Neural progenitor cell (in vitro differentiated cells): ENCODE data around the gene CDH13. TPM values are rescaled to one million over a fixed set of nuclear protein-coding genes. Genes with fewer than 3 reads are reported as not detected.

Experiments
- DNase-seq: peaks from one replicate; pipeline ENCODE4 v3.0.0-alpha.2; 2016; ENCODE audit warnings: low spot score
- H2AFZ ChIP-seq: fragments of 200-600 bp; sonication (generic); replicated peaks from 2 replicates; pipeline ENCODE4 v1.6.1; 2016; ENCODE audit warnings: antibody characterized with exemption
- H3F3A ChIP-seq: fragments of 200-600 bp; sonication (generic); 2 replicates; pipeline ENCODE4 v1.6.1; 2016; ENCODE audit warnings: antibody characterized with exemption, low read depth
- H3K27ac ChIP-seq: fragments of 200-600 bp; sonication (generic); 2 replicates; pipeline ENCODE4 v1.5.1; 2016; ENCODE audit warnings: mild to moderate bottlenecking
- H3K27me3 ChIP-seq: fragments of 200-600 bp; sonication (generic); 2 replicates; pipeline ENCODE4 v1.6.1; 2016; ENCODE audit warnings: mild to moderate bottlenecking, moderate library complexity
- H3K36me3 ChIP-seq: fragments of 200-600 bp; sonication (generic); 2 replicates; pipeline ENCODE4 v1.5.1; 2016
- H3K4me1 ChIP-seq: fragments of 200-600 bp; sonication (generic); 2 replicates; pipeline ENCODE4 v1.6.1; 2016; ENCODE audit warnings: mixed run types
- H3K4me2 ChIP-seq: fragments of 200-600 bp; sonication (generic); 2 replicates; pipeline ENCODE4 v1.6.1; 2016
- H3K4me3 ChIP-seq: fragments of 200-600 bp; sonication (generic); 2 replicates; pipeline ENCODE4 v1.5.1; 2016
- H3K79me2 ChIP-seq: fragments of 200-600 bp; sonication (generic); 2 replicates; pipeline ENCODE4 v1.6.1; 2016; ENCODE audit warnings: low read depth
- H3K9ac ChIP-seq: fragments of 200-600 bp; sonication (generic); 2 replicates; pipeline ENCODE4 v1.6.1; 2016
- H3K9me3 ChIP-seq: fragments of 200-600 bp; sonication (generic); 2 replicates; pipeline ENCODE4 v1.5.1; 2016; ENCODE audit warnings: low read depth
- H4K20me1 ChIP-seq: fragments of 200-600 bp; sonication (generic); 2 replicates; pipeline ENCODE4 v1.6.1; 2016; ENCODE audit warnings: low read depth
- H3K27ac Mint-ChIP-seq: 3 replicates; pipeline ENCODE4 v1.8.0; 2021; ENCODE audit warnings: mixed read lengths
- H3K27me3 Mint-ChIP-seq: 2 replicates; pipeline ENCODE4 v1.8.0; 2022; ENCODE audit warnings: low read depth, mild to moderate bottlenecking, inconsistent platforms, moderate library complexity, mixed read lengths; ENCODE audit not compliant: insufficient read depth
- H3K36me3 Mint-ChIP-seq: 3 replicates; pipeline ENCODE4 v1.8.0; 2021; ENCODE audit warnings: mixed read lengths
- H3K4me1 Mint-ChIP-seq: 3 replicates; pipeline ENCODE4 v1.8.0; 2021; ENCODE audit warnings: mixed read lengths
- H3K4me3 Mint-ChIP-seq: 3 replicates; pipeline ENCODE4 v1.8.0; 2021; ENCODE audit warnings: mild to moderate bottlenecking, moderate library complexity, mixed read lengths
- H3K9me3 Mint-ChIP-seq: 3 replicates; pipeline ENCODE4 v1.8.0; 2020; ENCODE audit warnings: mixed read lengths
- CTCF ChIP-seq: fragments of 200-600 bp; sonication (generic); IDR thresholded peaks from 2 replicates; pipeline ENCODE4 v1.5.1; 2017; ENCODE audit warnings: antibody characterized with exemption, mild to moderate bottlenecking
- EZH2 ChIP-seq: fragments of 200-600 bp; sonication (generic); IDR thresholded peaks from 2 replicates; pipeline ENCODE4 v1.6.1; 2017; ENCODE audit warnings: antibody characterized with exemption, mild to moderate bottlenecking, moderate library complexity
- EZH2phosphoT487 ChIP-seq: fragments of 200-600 bp; sonication (generic); IDR thresholded peaks from 2 replicates; pipeline ENCODE4 v1.6.1; 2017; ENCODE audit warnings: antibody characterized with exemption
- total RNA-seq: library from RNA; depleted of rRNA; stranded (reverse); fragments of >200 nt; gene quantifications from 2 replicates; pipeline ENCODE4 v1.2.3, GENCODE V29; 2015; ENCODE audit warnings: low replicate concordance

CDH13 gene
- total RNA-seq, 1 donor from 2014 or later: 3.0 TPM

DNA sequence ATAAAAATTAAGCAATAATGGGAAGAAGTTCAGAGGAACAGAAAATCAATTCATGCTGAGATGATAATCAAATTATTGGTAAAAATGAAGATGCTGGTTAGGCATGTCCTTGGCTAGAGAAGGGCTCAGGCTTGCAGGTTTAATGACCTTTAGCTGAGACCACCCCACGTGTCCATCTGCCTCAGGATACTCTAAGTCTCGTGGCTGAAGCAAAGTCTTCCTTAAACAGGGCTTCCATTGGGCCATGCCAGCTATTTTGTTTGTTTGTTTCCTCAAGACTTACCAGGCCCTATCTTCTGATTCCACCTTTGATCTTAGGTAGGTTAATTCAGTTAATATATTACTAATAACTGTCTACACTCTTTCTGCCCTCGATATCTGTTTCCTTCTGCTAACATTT, 366.0 kb downstream of the CDH13 start:
- Histone ChIP-seq H3K9ac (no peak overlapping the region), H3K79me2 (no peaks in the 10 kb centered on the region), H3K27ac (no peak overlapping the region), H3K4me2 (no peak overlapping the region), H3K9me3 (no peaks in the 10 kb centered on the region), H3K4me3 (no peak overlapping the region), H2AFZ (no peak overlapping the region), H3K36me3 (no peaks in the 10 kb centered on the region), H3K4me1 (no peaks in the 10 kb centered on the region), H3F3A (no peaks in the 10 kb centered on the region), H4K20me1 (no peaks in the 10 kb centered on the region), H3K27me3 (no peaks in the 10 kb centered on the region)
- Mint-ChIP-seq H3K27ac (no peak overlapping the region), H3K27me3 (peaks cover 3% of the 10 kb centered on the region), H3K4me1 (no peaks in the 10 kb centered on the region), H3K4me3 (no peak overlapping the region), H3K36me3 (no peaks in the 10 kb centered on the region), H3K9me3 (no peaks in the 10 kb centered on the region)
- TF ChIP-seq EZH2: no peak
- DNase-seq: no peak

DNA sequence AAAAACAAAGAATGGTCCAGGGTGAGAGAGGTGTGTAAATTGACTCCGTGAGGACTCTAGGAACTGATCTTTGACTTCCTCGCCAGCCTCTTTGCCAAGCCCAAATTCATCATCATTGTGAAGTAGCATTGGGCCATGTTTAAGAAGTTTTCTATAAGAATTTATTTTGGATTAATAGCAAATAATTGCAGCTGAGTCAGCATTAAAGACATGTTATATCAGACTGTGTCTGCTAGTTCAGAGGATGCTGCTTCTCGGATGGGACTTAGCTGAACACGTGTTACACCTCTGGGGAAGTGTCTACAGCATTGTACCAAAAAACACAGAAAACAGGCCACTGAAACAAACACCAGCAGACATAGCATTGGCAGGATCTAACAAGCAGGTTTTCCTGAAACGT, 366.6 kb downstream of the CDH13 start:
- no peak overlapping the region for H3K27ac ChIP-seq
- Mint-ChIP-seq H3K4me3 (no peak overlapping the region), H3K27ac (no peak overlapping the region), H3K36me3 (no peaks in the 10 kb centered on the region), H3K27me3 (peaks cover 3% of the 10 kb centered on the region), H3K9me3 (no peaks in the 10 kb centered on the region), H3K4me1 (no peaks in the 10 kb centered on the region)
- H3K9me3 ChIP-seq: no peaks in the 10 kb centered on the region
- no peaks in the 10 kb centered on the region for H4K20me1 ChIP-seq
- H3K27me3 ChIP-seq: no peaks in the 10 kb centered on the region
- H3K4me2 ChIP-seq: no peak overlapping the region
- no peaks in the 10 kb centered on the region for H3F3A ChIP-seq
- no peaks in the 10 kb centered on the region for H3K4me1 ChIP-seq
- TF ChIP-seq EZH2phosphoT487 (no peak), EZH2 (no peak), CTCF (no peak)
- no peak overlapping the region for H3K9ac ChIP-seq
- no peaks in the 10 kb centered on the region for H3K79me2 ChIP-seq
- no peak overlapping the region for H2AFZ ChIP-seq
- no peak overlapping the region for H3K4me3 ChIP-seq
- no peaks in the 10 kb centered on the region for H3K36me3 ChIP-seq
- DNase-seq: no peak

DNA sequence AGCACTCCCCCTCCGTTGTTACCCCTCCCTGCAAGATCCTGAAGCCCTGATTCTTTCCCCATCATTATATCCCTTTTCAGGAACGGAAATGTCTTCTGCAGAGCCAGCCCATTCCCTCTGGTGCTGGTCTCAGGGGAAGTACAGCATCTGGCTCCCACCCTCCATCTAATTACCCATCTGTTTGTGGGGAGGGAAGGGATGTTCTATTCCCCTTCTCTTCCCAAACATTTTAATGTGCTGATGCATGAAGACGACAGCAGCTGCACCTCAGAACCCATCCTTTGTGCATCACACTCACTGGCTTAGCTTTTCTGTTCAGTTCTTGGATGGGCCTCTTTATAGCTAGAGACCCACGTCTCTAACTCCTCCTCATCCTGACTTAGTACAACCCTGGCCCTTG, 367.2 kb downstream of the CDH13 start:
- Histone ChIP-seq H3K4me3 (no peak overlapping the region), H3K79me2 (no peaks in the 10 kb centered on the region), H3K27me3 (no peaks in the 10 kb centered on the region), H3F3A (no peaks in the 10 kb centered on the region), H2AFZ (no peak overlapping the region), H3K27ac (no peak overlapping the region), H3K4me1 (no peaks in the 10 kb centered on the region), H3K36me3 (no peaks in the 10 kb centered on the region), H3K9me3 (no peaks in the 10 kb centered on the region), H4K20me1 (no peaks in the 10 kb centered on the region), H3K9ac (no peak overlapping the region), H3K4me2 (no peak overlapping the region)
- no peak overlapping the region for H3K27ac Mint-ChIP-seq
- H3K9me3 Mint-ChIP-seq: no peaks in the 10 kb centered on the region
- TF ChIP-seq EZH2: no peak
- no peak for TF ChIP-seq CTCF
- TF ChIP-seq EZH2phosphoT487: no peak
- DNase-seq: no peak
- H3K27me3 Mint-ChIP-seq: peaks cover 3% of the 10 kb centered on the region
- no peaks in the 10 kb centered on the region for H3K36me3 Mint-ChIP-seq
- H3K4me1 Mint-ChIP-seq: no peaks in the 10 kb centered on the region
- H3K4me3 Mint-ChIP-seq: no peak overlapping the region

- Histone ChIP-seq H3K79me2 (no peaks in the 10 kb centered on the region), H3K4me1 (no peaks in the 10 kb centered on the region), H3K27me3 (no peaks in the 10 kb centered on the region), H3K9me3 (no peaks in the 10 kb centered on the region), H4K20me1 (no peaks in the 10 kb centered on the region), H3K4me3 (no peak overlapping the region), H3K4me2 (no peak overlapping the region), H3F3A (no peaks in the 10 kb centered on the region), H2AFZ (no peak overlapping the region), H3K36me3 (no peaks in the 10 kb centered on the region), H3K27ac (no peak overlapping the region), H3K9ac (no peak overlapping the region)
- H3K27ac Mint-ChIP-seq: no peak overlapping the region
- H3K4me3 Mint-ChIP-seq: no peak overlapping the region
- no peaks in the 10 kb centered on the region for H3K9me3 Mint-ChIP-seq
- no peak for TF ChIP-seq CTCF
- no peak for TF ChIP-seq EZH2phosphoT487
- TF ChIP-seq EZH2: no peak
- peaks cover 3% of the 10 kb centered on the region for H3K27me3 Mint-ChIP-seq
- H3K4me1 Mint-ChIP-seq: no peaks in the 10 kb centered on the region
- DNase-seq: no peak
- H3K36me3 Mint-ChIP-seq: no peaks in the 10 kb centered on the region
Observed at GRCh38 chr16:82995286-82995923, 368.6 kb downstream of the CDH13 start.
